Mesothelial cell of epicardium (in vitro differentiated cells): Measurements from ENCODE around the gene RGL4. TPM values are rescaled to one million over a fixed set of nuclear protein-coding genes. Genes with fewer than 3 reads are reported as not detected.

ENCODE experiments used
- DNase-seq, 2 experiments: peaks; one replicate each; pipeline ENCODE4 v3.0.0; 2021; ENCODE audit warnings: low spot score in 2 of 2; ENCODE audit not compliant: unreplicated experiment in 2 of 2
- H3K27ac Mint-ChIP-seq: 2 replicates; pipeline ENCODE4 v1.8.0; 2021; ENCODE audit warnings: mixed read lengths
- H3K27me3 Mint-ChIP-seq: 2 replicates; pipeline ENCODE4 v1.8.0; 2021; ENCODE audit warnings: low read depth, mixed read lengths
- H3K36me3 Mint-ChIP-seq: 2 replicates; pipeline ENCODE4 v1.8.0; 2021; ENCODE audit warnings: mixed read lengths
- H3K4me1 Mint-ChIP-seq: 2 replicates; pipeline ENCODE4 v1.8.0; 2021; ENCODE audit warnings: mixed read lengths
- H3K4me3 Mint-ChIP-seq: 2 replicates; pipeline ENCODE4 v1.8.0; 2021; ENCODE audit warnings: mild to moderate bottlenecking, moderate library complexity, mixed read lengths
- H3K9me3 Mint-ChIP-seq: 2 replicates; pipeline ENCODE4 v1.8.0; 2021; ENCODE audit warnings: mixed read lengths
- total RNA-seq: library from RNA; stranded (reverse); gene quantifications from 3 replicates; pipeline ENCODE4 v1.2.1, GENCODE V29; 2021
- TF ChIP-seq, protein P1 (sequence below): fragments of 200-600 bp; sonication (generic); IDR thresholded peaks from one replicate; pipeline ENCODE4 v1.5.0; 2021; ENCODE audit warnings: antibody characterized with exemption; ENCODE audit not compliant: unreplicated experiment

Gene RGL4
- total RNA-seq, 1 donor from 2014 or later, result not detected

DNA sequence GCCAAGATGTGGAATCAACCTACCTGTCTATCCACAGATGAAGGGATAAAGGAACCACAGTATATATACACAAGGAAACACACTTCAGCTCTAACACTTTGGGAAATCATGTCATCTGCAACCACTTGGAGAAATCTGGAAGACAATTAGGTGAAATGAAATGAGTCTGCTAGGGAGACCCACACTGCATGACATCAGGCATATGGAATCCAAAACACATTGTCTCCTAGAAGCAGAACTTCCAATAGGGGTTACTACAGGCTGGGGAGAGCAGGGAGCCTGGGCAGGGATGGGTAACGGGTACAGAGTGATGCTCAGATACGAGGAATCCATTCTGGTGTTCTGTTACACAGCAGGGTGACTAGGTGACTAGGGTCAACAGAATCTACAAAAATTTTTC, 18.3 kb downstream of the RGL4 start:
- TF ChIP-seq, protein P1, sequence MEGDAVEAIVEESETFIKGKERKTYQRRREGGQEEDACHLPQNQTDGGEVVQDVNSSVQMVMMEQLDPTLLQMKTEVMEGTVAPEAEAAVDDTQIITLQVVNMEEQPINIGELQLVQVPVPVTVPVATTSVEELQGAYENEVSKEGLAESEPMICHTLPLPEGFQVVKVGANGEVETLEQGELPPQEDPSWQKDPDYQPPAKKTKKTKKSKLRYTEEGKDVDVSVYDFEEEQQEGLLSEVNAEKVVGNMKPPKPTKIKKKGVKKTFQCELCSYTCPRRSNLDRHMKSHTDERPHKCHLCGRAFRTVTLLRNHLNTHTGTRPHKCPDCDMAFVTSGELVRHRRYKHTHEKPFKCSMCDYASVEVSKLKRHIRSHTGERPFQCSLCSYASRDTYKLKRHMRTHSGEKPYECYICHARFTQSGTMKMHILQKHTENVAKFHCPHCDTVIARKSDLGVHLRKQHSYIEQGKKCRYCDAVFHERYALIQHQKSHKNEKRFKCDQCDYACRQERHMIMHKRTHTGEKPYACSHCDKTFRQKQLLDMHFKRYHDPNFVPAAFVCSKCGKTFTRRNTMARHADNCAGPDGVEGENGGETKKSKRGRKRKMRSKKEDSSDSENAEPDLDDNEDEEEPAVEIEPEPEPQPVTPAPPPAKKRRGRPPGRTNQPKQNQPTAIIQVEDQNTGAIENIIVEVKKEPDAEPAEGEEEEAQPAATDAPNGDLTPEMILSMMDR, result no peak
- DNase-seq, result no peak
- no peak overlapping the region for H3K27ac Mint-ChIP-seq
- H3K9me3 Mint-ChIP-seq, result no peaks in the 10 kb centered on the region
- peaks cover 61% of the 10 kb centered on the region for H3K36me3 Mint-ChIP-seq
- H3K4me1 Mint-ChIP-seq, result no peaks in the 10 kb centered on the region
- H3K4me3 Mint-ChIP-seq, result no peak overlapping the region
- H3K27me3 Mint-ChIP-seq, result no peaks in the 10 kb centered on the region

DNA sequence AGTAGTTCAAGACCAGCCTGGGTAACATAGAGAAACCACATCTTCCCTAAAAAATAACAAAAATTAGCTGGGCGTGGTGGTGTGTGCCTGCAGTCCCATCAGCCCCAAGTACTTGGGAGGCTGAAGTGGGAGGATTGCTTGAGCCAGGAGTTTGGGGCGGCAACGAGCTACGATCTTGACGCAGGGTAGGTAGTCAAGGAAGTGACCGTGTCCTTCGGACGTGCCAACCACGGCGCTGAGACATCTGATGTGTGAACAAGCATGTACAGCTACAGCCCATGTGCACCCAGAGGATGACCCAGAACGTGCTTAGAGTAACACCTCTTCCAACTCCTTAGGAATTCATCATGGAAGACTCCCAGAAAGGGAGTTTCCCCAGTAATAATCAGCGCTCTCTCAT, 21.4 kb downstream of the RGL4 start:
- Mint-ChIP-seq H3K36me3 (peaks cover 40% of the 10 kb centered on the region), H3K27me3 (no peaks in the 10 kb centered on the region), H3K27ac (no peak overlapping the region), H3K4me3 (no peak overlapping the region), H3K9me3 (no peaks in the 10 kb centered on the region), H3K4me1 (peaks cover 6% of the 10 kb centered on the region)
- TF ChIP-seq, protein P1, result no peak
- DNase-seq, result no peak

DNA sequence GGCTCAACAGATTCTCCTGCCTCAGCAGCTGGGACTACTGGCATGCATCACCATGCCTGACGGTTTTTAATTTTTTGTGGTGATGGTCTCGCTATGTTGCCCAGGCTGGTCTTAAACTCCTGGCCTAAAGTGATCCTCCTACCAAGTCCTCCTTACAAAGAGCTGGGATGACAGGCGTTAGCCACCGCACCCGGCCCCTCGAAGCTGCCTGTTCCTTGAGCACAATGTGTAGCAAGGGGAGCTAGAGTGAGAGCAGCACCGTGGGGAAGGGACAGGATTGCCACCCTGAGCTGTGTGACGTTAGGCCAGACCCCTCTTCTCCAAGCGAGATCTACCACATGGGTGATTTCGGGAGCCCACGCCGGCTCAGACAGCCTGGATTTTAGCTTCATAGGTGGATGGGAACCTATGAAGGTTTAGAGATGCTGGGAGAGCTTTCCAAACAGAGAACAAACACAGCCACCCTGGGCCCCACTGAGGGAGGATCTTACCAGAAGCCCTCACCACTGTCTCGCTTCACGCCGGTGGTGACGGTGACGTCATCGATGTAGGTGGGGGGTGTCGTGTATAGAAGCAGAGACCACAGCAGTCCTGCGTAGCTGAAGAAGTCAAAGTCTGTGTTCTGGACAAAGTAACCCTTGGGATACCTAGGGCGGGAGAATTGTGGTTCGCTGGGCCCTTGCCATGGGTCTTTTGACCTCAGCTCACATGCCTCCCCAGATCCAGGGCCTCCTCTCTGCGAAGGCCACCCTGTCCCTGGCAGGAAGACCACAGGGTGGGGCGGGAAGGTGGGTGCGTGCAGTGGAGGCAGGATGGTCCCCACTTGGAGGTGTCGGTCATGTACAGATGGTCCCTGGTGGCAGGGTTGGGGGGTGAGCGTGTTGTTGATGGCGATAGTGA, 23.1 kb downstream of the RGL4 start:
- TF ChIP-seq, protein P1, result no peak
- Mint-ChIP-seq H3K4me3 (peak overlapping the region; percentile 34), H3K4me1 (peaks cover 10% of the 10 kb centered on the region), H3K27me3 (no peaks in the 10 kb centered on the region), H3K36me3 (peaks cover 29% of the 10 kb centered on the region), H3K9me3 (no peaks in the 10 kb centered on the region), H3K27ac (no peak overlapping the region)
- DNase-seq, result no peak

DNA sequence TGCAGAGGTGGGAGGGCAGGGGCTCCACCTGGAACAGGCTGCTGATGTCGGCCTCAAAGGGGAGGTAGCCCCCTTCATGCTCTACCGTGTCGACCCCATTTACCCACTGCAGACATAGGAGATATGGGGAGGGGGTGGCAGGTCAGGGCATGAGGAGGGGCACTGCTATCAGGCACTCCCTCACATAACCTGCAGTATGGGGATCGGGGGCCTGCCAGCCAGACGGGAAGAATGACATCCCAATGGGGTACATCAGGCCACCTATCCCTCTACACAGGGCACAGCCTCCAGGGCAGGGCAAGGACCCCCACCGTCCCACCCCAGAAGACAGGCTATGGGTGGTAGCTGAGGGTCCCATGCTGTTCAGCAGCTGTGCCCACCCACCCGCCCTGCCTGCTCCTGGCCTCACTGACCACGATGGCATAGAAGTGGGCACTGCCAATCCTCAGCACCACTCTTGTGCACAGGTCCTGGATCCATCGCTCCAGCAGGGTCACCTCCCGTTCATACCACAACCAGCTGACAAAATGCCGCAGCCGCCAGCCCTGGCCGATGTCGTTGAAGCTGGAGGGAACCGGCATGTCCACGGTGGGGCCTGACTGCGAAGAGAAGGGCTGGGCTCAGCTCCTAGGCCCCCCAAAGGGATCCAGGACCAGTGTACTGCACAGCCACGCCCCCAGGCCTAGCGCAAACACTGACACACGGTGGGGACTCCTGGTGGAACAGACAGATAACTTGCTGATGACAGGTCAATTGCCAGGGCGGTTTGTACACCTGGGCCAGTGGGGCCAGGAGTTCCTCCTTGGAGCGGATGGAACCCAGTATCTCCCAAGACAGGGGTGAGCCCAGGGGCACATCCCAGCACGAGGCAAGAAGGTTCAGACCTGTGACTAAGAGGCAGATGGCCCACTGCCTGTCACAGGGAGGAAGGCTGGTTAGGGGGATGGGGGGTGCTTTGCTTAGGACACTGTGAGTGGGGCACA, 24.1 kb downstream of the RGL4 start:
- Mint-ChIP-seq H3K27me3 (no peaks in the 10 kb centered on the region), H3K4me3 (peak overlapping the region; percentile 70), H3K9me3 (no peaks in the 10 kb centered on the region), H3K36me3 (peaks cover 23% of the 10 kb centered on the region), H3K4me1 (peaks cover 10% of the 10 kb centered on the region), H3K27ac (peak overlapping the region; percentile 9)
- TF ChIP-seq, protein P1, result no peak
- no peak for DNase-seq

DNA sequence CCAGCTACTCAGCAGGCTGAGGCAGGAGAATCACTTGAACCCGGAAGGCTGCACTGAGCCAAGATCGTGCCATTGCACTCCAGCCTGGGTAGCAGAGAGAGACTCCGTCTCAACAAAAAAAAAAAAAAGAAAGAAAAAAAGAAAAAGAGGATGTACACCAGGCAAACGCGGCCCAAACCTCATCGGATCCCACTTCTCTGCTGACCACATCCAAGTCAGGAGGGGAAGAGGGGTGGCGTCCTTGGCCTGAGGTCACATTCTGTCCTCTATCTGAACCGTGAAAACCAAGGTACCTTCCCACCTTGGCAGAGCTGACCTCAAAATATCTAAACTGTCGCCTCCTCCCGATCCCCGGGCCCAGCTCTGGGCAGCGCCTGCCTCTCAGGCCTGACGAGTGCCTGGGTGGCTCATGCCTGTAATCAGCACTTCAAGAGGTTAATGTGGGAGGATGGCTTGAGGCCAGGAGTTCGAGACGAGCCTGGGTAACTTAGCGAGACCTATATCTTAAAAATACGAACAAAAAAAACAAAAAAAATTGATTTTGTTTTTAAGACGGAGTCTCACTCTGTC, 25.1 kb downstream of the RGL4 start:
- no peak overlapping the region for H3K27ac Mint-ChIP-seq
- no peaks in the 10 kb centered on the region for H3K9me3 Mint-ChIP-seq
- TF ChIP-seq, protein P1, result no peak
- no peak for DNase-seq
- H3K4me1 Mint-ChIP-seq, result peaks cover 10% of the 10 kb centered on the region
- H3K27me3 Mint-ChIP-seq, result no peaks in the 10 kb centered on the region
- peaks cover 16% of the 10 kb centered on the region for H3K36me3 Mint-ChIP-seq
- H3K4me3 Mint-ChIP-seq, result peak overlapping the region; percentile 70
